GM08714 (cell line): ENCODE data around the gene BRIP1.

ENCODE experiments used
- H3K4me3 ChIP-seq: fragments of 200-500 bp; sonication (Bioruptor generic); 2 replicates; pipeline ENCODE4 v1.5.1; 2014; ENCODE audit warnings: mild to moderate bottlenecking, low read length, inconsistent platforms
- ZNF274 ChIP-seq: IDR thresholded peaks from 2 replicates; pipeline ENCODE4 v1.6.1; 2012; ENCODE audit warnings: mild to moderate bottlenecking, low read depth, low read length

Gene BRIP1

DNA sequence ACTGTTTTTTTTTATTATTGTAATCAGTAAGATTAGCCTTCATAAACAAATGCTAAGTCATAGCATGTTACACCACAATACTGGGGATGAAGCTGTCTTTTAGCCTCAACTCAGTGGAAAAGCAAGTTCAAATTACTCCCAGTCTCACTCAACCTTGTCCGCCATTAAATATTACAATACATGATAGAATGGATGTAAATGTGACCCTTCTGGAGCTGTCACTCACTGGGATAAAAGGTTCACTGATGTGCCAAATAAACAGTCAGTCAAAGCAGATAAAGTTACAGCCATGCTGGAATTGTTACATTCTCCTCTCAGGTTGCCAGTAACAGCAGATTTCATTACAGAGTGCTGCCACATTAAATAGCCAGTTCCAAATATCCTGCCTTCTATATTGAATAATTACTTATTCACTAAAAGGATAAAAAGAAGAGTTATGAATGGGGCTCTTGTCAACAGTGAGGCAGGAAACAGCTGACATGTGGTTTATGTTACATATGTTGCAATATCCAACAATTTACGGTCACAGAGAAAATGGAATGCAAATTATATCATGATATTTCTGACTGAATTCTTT lies 53.4 kb downstream of the BRIP1 start:
- no peak overlapping the region for H3K4me3 ChIP-seq
- TF ChIP-seq ZNF274, result no peak

- no peak overlapping the region for H3K4me3 ChIP-seq
- TF ChIP-seq ZNF274, result no peak
Observed at GRCh38 chr17:61808442-61808841, 54.9 kb downstream of the BRIP1 start.

DNA sequence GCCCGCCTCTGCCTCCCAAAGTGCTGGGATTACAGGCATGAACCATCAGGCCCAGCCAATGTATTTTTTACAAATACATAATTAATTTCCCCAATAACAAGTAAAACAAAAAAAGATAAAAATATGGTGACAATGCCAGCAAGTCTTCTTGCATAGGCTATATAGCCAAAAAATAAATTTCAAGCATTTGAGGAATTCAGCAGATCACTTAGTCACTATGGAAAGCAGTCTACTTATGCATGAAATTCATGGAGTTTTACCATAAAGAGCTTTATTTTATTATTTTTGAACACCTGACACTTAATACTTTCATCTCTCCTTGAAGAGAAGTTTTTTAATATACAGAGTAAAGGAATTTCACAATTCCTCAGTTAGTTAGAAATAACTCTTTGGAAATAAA lies 56.4 kb downstream of the BRIP1 start:
- no peak for TF ChIP-seq ZNF274
- no peak overlapping the region for H3K4me3 ChIP-seq

- TF ChIP-seq ZNF274, result no peak
- no peak overlapping the region for H3K4me3 ChIP-seq
Observed at GRCh38 chr17:61806081-61806828, 57.1 kb downstream of the BRIP1 start.

GRCh38 chr17:61805399-61805798 lies 57.9 kb downstream of the BRIP1 start:
- H3K4me3 ChIP-seq, result no peak overlapping the region
- no peak for TF ChIP-seq ZNF274

GRCh38 chr17:61803796-61804195 lies 59.5 kb downstream of the BRIP1 start:
- TF ChIP-seq ZNF274, result no peak
- H3K4me3 ChIP-seq, result no peak overlapping the region

GRCh38 chr17:61803216-61803615 lies 60.1 kb downstream of the BRIP1 start:
- H3K4me3 ChIP-seq, result no peak overlapping the region
- TF ChIP-seq ZNF274, result no peak

GRCh38 chr17:61799812-61800484 lies 63.4 kb downstream of the BRIP1 start:
- no peak for TF ChIP-seq ZNF274
- H3K4me3 ChIP-seq, result no peak overlapping the region

DNA sequence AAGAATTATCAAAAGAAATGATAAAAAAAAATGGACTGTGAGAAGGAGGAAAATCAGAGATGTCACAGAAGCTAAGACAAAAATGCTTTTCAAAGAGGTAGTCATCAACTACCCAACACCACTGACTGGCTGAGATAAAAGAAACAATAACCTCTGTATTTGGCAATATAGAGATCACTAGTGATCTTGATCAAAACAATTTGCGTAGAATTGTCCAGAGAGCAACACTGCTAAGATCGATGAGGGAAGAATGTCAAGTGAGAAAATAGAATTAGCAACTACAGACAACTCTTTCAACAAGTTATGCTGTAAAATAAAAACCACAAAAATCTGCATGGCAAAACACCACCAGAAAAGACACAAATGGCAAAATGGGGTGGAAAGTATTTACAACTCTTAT lies 66.0 kb downstream of the BRIP1 start:
- no peak overlapping the region for H3K4me3 ChIP-seq
- TF ChIP-seq ZNF274, result no peak

- H3K4me3 ChIP-seq, result no peak overlapping the region
- TF ChIP-seq ZNF274, result no peak
Observed at GRCh38 chr17:61795546-61795945, 67.8 kb downstream of the BRIP1 start.

GRCh38 chr17:61794792-61795191 lies 68.5 kb downstream of the BRIP1 start:
- no peak for TF ChIP-seq ZNF274
- H3K4me3 ChIP-seq, result no peak overlapping the region

DNA sequence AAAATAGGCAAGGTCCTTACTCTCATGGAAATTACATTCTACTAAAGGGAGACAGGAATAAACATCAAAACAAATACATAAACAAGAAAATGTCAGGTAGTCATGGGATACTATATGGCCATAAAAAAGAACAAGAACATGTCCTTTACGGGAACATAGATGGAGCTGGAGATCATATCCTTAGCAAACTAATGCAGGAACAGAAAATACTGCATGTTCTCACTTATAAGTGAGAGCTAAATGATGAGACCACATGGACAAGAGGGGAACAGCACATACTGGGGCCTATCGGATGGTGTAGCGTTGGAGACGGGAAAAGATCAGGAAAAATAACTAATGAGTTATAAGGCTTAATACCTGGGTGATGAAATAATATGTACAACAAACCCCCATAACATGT lies 69.1 kb downstream of the BRIP1 start:
- TF ChIP-seq ZNF274, result no peak

GRCh38 chr17:61793565-61793964 lies 69.8 kb downstream of the BRIP1 start:
- no peak for TF ChIP-seq ZNF274
- no peak overlapping the region for H3K4me3 ChIP-seq

More for the DNA sequence above, 69.1 kb downstream of the BRIP1 start:
- no peak overlapping the region for H3K4me3 ChIP-seq

GRCh38 chr17:61789872-61790271 lies 73.5 kb downstream of the BRIP1 start:
- TF ChIP-seq ZNF274, result no peak
- no peak overlapping the region for H3K4me3 ChIP-seq

GRCh38 chr17:61786088-61786487 lies 77.2 kb downstream of the BRIP1 start:
- TF ChIP-seq ZNF274, result no peak

More at GRCh38 chr17:61786088-61786487, 77.2 kb downstream of the BRIP1 start:
- H3K4me3 ChIP-seq, result no peak overlapping the region
